HG03103 (cell line): Measurements from ENCODE around the gene GUCY1A1.

Experiments used
- ATAC-seq: cut with Tn5 transposase; IDR thresholded peaks from one replicate; pipeline ENCODE4 v1.9.1; 2021; ENCODE audit warnings: low read depth; ENCODE audit not compliant: unreplicated experiment

Gene GUCY1A1

DNA sequence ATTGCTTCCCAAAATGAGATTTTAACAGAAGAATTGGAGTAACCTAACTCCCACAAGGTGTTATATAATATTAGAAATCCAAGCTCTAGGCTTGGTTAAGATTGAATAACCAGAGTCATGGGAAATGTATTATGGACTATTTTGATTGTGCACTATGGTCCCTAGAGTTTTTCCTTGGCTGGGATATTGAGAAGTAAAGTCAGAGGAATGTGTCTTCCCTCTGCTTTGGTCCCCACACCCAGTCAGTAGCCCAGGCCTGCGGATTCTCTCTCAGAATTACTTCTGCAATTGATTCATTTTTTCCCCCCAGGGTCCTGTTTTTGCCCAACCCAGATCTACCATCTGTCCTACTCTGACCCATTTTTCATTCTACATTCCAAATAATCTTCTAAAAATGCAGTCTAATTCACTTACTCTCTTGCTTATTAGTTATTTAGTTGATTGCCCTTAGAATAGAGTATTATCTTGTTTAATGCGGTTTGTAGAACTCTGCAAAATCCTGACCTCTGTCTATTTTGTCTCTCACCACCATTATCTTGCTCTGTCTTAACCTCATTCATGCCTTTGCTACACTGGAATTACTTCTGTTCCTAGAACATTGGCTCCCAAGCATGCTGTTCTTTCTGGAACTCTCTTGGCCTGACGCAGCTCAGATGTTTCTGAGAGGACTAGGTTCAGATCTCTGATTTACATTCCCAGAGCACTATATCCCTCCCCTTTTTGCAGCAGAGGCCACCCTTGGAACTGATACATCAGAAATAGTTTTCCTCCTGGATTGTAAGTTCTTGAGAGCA lies 23.6 kb downstream of the GUCY1A1 start:
- no peak for ATAC-seq

DNA sequence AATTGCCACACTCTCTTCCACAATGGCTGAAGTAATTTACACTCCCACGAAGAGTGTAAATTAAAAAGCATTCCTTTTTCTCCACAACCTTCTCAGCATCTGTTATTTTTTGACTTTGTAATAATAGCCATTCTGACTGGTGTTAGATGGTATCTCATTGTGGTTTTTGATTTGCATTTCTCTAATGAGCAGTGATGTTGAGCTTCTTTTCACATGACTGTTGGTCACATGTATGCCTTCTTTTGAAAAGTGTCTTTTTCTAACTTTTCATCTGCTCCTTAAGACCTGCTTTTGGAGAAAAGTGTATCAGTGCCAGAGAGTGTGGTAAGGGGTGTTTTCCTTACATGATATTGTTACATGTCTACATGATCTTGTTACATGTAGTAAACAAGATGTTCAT lies 25.7 kb downstream of the GUCY1A1 start:
- no peak for ATAC-seq

DNA sequence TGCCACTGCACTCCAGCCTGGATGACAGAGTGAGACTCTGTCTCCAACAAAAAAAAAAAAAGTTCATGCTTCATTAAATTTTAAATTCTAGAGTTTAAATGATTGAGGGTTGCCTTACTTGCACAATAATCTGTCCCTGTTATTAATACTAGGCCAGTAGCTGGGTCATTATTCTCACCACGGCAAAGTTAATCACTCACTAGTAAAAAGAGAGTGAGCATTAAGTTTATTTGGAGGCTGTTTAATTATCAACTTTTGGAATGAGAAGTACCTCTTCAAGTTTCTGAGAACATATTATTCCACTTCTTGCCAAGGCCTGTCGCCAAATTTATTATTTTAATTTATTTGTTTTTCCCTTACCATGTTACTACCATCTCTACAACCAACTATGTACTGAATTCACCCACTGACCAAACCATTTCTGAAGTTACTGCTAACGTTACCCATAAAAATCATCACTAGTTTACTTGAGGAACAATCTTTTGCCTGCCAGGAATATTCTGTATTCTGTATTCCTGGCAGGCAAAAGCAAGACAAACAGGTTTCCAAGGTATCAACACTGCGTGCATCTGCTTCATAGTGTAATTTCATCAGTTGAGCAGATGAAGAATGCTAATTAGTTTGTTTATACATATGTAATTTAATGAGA lies 26.5 kb downstream of the GUCY1A1 start:
- ATAC-seq, result no peak

DNA sequence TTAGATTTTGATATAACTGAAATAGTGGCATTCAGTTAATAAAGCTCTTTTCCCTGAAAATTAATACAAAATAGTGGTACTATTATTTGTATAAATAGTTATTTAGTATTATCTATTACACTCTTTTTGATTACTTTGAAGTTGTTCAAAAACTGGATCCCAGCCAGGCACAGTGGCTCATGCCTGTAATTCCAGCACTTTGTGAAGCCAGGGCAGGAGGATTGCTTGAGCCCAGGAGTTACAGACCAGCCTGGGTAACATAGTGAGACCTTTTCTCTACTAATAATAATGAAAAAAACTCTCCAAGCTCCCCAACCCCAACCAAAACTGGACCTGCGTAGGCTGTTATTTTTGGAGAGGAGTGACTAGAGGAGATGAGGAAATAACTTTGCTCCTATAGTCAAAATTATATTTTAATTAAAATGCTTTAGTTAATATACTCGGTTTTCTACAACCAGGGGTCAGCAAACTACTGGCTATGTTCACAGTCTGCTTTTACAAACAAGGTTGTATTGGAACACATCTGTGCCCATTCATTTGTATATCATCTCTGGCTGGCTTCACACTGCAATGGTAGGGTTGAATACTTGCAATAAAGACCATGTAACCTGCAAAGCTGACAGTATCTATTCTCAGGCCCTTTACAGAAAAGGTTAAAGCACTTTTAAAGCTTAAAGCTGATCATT lies 27.6 kb downstream of the GUCY1A1 start:
- no peak for ATAC-seq

DNA sequence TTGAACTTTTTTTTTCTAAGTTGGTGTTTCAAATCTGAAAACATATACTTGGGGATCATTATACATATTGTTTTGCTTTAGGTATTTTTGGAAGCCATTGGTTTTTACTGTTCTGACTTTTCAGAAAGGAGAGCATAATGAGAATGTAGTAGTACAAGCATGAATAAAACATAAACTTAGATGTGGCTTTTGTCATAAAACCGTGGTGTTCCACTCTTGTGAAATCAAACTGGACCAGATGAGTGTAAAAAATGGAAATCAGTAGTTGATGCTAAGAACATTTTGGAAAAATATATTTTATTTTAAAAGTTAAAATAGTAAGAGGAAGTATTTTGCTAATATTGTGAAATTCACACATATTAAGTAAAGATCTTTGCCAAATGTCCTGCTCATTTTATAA lies 29.6 kb downstream of the GUCY1A1 start:
- no peak for ATAC-seq

DNA sequence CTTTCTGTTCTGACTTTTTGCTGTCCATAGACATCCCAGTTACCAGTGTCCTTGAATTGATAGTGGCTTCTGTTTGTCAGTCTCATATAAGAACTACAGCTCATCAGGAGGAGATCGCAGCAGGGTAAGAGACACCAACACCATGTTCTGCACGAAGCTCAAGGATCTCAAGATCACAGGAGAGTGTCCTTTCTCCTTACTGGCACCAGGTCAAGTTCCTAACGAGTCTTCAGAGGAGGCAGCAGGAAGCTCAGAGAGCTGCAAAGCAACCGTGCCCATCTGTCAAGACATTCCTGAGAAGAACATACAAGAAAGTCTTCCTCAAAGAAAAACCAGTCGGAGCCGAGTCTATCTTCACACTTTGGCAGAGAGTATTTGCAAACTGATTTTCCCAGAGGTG lies 30.1 kb downstream of the GUCY1A1 start:
- no peak for ATAC-seq

DNA sequence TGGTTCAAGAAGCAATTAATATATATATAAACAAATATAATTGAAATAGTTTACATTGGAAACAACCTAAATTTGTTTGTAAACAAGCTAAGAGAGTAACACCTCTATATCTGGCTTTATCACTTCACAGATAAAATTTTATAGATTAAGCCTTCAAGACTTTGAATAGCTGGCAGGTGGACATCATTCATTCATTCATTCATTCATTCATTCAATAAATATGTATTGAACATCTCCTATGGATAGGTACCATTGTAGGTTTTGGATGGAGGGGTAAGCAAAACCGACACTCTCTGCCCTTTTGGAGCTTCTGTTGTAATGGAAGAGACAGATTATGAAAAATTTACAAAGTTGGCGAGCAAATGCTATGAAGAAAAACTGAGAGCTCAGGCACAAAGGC lies 35.2 kb downstream of the GUCY1A1 start:
- no peak for ATAC-seq

DNA sequence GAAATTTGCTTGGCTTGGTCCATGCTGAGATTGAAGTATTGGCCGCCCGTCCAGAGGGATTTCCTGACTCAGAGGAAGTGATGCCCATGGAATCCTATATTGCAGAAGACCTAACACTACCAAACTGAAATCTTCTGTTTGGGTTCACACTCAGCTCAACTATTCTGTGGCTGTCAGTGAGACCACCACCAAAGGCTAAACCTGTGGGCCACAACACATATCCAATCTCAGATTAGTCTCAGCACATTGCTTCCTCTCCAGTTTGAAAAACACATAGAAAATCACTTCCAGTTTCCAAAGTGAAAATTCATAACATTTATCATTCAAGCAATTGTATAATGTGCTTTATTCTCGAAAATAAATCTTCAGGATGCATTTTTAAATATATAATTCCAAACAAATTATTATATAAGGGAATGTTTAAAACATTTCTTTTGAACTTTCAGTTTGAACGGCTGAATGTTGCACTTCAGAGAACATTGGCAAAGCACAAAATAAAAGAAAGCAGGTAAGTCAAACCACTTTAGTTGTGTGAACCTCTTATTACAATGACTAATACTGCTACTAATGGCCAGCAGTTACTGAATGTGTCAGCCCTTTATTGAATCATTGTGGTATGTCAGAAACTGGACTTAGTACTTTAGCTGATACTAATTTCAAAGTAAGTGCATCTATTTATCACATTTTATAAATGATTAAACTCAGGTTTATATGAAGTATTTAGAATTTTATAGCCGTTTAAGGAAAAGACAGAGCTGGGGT lies 37.0 kb downstream of the GUCY1A1 start:
- ATAC-seq, result no peak

DNA sequence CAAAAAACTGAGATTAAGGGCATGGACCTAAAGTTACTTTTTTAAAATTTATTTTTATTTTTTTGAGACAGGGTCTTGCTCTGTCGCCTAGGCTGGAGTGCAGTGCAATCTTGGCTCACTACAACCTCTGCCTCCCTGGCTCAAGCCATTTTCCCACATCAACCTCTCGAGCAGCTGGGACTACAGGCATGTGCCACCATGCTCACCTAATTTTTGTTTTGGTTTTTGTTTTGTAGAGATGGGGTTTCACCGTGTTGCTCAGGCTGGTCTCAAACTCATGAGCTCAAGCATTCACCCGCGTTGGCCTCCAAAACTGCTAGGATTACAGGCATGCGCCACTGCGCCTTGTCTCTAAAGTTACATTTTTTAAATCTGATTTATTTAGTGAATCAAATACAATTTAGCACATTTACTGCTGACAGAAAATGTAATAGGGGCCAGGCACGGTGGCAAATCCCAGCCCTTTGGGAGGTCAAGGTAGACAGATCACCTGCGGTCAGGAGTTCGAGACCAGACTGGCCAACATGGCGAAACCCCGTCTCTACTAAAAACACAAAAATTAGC lies 38.3 kb downstream of the GUCY1A1 start:
- no peak for ATAC-seq

DNA sequence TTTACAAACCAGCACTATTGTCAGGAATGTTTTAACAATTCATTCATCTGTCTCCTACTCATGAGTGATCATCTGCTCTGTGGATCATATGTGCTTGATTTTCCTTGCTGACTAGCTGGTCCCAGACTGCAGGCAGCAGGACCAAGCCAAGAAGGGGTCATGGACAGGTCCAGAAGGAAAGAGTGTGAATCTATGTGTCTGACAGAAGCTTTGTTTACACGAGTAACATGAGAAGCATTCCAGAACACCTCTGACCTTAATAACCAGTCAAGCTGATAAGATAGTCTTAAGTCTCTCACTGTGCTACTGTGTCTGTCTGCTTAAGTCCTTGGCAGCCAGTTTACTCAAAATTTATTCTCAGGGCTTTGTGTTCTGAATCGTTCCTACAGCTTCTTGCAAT lies 39.0 kb downstream of the GUCY1A1 start:
- no peak for ATAC-seq

DNA sequence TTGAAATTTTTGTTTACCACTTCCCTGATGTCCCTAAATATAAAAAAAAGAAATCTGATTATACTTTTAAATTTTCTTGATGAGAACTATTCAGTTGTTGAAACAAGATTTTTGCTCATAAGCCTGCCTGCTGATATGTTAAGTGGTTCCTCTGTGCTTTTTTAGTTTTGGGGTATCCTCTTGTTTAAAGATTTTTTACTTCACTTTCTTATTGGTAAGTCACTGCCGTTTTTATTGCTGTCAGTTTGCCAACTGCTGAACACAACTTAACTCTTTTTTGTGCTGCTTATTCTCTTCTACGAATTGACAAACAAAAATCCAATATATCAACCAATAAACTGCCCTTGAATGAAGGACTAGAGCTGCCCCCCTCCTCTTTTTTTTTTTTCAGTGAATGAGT lies 39.5 kb downstream of the GUCY1A1 start:
- ATAC-seq, result no peak

DNA sequence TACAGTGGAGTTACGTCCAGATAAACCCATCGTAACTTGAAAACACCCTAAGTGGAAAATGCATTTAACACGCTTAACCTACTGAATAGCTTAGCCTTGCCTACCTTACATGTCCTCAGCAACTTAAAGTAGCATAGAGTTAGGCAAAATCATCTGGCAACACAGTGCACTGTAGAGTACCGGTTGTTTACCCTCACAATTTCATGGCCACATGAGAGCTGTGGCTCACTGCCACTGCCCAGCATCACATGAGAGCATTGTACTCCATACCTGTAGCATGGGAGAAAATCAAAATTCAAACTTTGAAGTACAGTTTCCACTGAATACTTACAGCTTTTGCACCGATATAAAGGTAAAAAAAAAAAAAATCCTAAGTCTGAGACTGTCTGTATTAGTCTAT lies 40.6 kb downstream of the GUCY1A1 start:
- ATAC-seq, result no peak

DNA sequence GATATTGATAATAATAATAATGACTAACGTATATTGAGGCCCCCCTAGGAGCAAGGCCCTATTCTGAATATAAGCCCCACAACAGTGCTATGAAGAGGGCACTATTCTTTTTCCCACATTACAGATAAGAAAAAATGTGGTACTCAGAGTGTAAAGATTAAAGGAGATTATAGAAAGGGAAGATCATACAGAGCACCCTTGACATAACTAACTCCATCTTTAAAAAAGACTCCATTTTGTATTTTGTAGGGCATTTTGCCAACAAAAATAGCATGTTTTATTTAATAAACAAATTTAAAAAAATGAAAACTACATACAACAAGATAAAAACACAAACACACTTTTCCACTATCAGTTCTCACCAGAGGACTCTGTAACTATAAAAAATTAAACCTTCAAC lies 42.1 kb downstream of the GUCY1A1 start:
- no peak for ATAC-seq

DNA sequence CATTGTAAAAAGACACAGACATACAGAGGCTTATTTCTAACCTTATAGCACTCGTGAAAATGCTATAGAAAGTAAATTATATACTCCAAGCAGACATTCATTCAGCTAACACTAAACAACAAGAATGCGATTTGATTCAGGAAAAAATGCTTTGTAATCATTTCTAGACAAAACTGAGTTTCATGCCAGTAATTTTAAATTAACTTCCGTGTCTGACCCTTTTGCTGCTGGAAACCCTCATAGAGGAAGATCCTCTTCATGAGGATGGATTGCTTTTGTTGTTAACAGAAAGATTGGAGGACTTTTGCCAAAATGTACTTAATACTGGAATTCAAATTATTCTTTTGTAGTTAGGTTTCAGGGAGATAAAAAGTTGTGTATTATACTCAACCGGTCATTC lies 43.3 kb downstream of the GUCY1A1 start:
- no peak for ATAC-seq

DNA sequence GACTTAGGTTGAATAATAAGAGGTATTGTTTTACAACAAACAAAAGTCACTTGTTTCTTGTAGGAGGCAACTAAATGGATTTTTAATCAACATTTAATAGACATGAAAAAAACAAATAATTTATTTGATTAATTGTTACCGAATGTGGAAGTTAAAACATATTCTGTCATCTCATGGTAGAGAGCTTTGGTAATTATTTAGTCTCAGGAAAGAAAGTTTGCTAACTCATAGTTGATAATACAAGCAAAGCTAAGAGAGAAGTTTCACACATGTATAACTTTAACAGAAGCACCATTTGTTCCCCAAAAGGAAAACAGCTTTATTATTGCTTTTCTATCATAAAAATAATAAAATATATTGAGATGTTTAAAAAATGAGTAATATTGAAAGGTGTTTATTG lies 44.9 kb downstream of the GUCY1A1 start:
- no peak for ATAC-seq

DNA sequence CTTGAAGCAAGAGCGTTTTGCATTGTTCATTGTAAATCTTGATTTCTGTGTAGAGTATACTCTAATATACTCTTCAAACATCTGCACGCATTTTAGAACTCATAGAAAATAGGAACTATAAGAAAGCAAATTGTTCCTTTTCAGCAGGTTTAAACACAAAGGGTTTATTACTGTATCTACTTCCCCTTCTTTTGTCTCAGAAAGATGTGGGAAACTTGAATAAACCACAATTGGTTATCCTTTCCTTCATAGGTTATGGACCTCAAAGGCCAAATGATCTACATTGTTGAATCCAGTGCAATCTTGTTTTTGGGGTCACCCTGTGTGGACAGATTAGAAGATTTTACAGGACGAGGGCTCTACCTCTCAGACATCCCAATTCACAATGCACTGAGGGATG lies 46.2 kb downstream of the GUCY1A1 start:
- no peak for ATAC-seq

DNA sequence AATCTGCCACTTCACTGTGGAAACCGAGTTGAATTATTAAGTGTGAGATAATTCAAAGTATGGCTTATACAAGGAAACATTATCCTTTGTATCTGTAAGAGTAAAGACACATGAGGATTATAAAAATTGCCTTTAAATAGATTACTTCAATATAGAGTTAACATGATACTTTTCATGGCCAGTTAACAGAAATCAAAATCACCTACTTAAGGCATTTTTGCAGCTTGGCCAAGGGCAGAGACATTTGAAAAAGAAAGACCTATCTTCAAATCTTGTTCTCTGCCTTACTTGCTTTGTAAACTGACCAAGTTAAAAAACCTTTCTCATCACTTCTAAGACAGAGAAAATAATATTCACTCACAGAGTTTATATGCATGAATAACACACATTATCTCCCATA lies 47.3 kb downstream of the GUCY1A1 start:
- no peak for ATAC-seq

DNA sequence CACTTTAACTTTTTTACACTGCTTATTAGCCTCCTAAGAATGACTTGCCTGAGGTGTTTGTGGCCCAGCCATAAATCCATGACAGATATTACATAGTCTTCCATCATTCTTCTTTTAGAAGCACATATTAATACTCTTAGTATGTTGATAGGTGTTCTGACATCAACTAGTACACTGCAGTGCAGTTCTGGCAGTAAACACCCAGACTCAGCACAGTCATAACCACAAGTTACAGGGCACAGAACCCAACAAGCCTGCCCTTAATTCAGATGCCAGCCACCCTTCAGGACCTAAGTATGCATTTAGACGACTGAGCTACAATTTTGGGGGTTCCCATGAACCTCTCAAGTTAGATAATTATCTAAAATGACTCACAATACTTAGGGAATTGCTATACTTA lies 55.7 kb downstream of the GUCY1A1 start:
- ATAC-seq, result no peak

DNA sequence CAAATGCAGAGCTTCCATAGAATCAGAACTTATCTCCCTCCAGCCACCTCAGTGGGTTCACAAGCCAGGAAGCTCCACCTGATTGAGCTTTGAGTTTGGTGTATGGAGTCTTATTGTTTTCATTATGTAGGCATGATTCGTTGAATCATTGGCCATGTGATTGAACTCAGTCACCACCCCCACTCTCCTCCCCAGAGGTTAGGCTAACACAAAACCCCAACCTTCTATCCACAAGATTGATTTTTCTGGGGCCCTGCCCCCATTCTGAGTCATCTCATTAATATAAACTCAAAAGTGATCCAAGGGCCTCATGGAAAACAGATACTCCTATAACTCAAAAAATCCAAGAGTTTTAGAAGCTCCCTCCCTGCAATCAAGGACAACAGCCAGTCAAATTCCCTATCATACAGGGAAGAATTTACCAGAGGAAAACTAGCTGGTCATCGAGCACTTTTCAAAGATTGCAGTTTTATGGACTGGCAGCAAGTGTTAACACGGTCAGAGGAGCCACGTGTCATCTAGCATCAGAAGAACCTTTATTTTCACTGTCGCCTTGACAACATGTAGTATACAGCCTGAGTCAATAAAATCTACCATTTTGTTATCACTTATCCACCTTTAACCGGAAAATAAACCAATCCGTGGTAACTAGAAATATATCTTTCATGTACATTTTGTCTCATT lies 56.3 kb downstream of the GUCY1A1 start:
- no peak for ATAC-seq

DNA sequence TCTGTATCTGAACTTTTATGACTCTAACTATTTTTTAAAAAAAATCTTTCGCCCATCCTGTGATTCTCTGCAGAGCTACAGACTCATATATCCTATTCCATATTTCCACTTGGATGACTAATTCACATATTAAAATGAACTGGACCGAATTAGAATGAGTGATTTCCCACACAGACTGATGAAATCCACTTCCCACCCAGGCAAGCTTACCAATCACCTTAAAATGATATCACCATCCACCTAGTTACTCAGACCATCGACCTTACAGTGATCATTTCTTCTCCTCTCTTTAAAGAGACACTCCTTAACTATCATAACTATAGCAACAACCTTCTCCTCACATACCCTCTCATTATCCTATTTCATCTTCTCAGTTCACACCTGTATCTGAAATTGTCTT lies 58.1 kb downstream of the GUCY1A1 start:
- ATAC-seq, result no peak
